Natural killer cell treated with Interleukin-12 subunit alpha and Interleukin-12 subunit beta and Interleukin-15 and Interleukin-18, amount 100 ng/mL, for 72 hours (primary cell): ENCODE results near the gene DPYSL5. TPM values are rescaled to one million over a fixed set of nuclear protein-coding genes. Genes with fewer than 3 reads are reported as not detected.
A peak's percentile ranks its signal among the peaks of the same experiment; 100 is the strongest.

Source experiments
- ATAC-seq, 2 donors: fragments of 150-1000 bp; cut with Tn5 transposase in 1 of 2; sonication (Bioruptor Pico), chemical (Tn5 transposase) in 1 of 2; 2 replicates each; pipeline ENCODE4 v1.10.0; 2021
- DNase-seq: peaks from one replicate; pipeline ENCODE4 v3.0.0; 2022; ENCODE audit warnings: low spot score
- H3K27ac Mint-ChIP-seq, 2 donors: 1 replicate in 1 of 2; 2 replicates in 1 of 2; pipeline ENCODE4 v1.8.0; 2022; ENCODE audit warnings: mixed read lengths in 2 of 2, mild to moderate bottlenecking in 1 of 2, moderate library complexity in 1 of 2
- H3K27me3 Mint-ChIP-seq, 2 donors: 1 replicate in 1 of 2; 2 replicates in 1 of 2; pipeline ENCODE4 v1.8.0; 2022; ENCODE audit warnings: mixed read lengths in 2 of 2
- H3K36me3 Mint-ChIP-seq: one replicate; pipeline ENCODE4 v1.8.0; 2022; ENCODE audit warnings: mixed read lengths
- H3K4me1 Mint-ChIP-seq, 2 donors: 1 replicate in 1 of 2; 2 replicates in 1 of 2; pipeline ENCODE4 v1.8.0; 2022; ENCODE audit warnings: low read depth in 2 of 2, mixed read lengths in 2 of 2, mild to moderate bottlenecking in 1 of 2
- H3K4me3 Mint-ChIP-seq: one replicate; pipeline ENCODE4 v1.8.0; 2022; ENCODE audit warnings: mixed read lengths
- H3K9me3 Mint-ChIP-seq: 2 replicates; pipeline ENCODE4 v1.8.0; 2022; ENCODE audit warnings: mixed read lengths
- total RNA-seq, 2 donors: library from RNA; stranded (reverse); gene quantifications; one replicate each; pipeline ENCODE4 v1.2.3, GENCODE V29; 2022

The DPYSL5 gene
- total RNA-seq, 2 donors from 2014 or later: not detected

DNA sequence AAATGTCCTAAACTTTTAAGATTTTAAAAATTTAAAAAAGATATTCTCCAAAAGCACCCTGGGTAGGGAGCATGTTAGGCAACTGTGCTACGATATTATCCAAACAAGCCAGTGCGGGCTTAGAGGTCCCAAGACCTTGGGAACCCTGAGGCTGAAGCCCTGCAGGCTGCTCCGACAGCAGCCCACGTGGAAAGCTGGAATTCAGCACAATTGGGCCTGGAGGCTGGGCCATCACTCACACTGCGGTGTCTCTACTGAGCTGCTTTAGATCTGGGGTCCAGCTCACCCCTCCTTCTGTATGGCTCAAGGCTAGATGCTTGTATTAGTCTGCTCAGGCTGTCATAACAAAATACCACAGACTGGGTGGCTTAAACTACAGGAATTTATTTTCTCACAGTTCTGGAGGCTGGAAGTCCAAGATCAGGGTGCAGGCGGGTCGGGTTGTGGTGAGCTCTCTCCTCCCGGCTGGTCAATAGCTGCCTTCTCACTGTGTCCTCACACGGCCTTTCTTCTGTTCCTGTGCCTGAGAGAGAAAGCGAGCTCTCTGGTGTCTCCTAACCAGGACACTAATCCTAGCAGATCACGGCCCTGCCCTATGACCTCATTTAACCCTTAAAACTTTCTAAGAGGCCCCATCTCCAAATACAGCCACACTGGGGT lies 42.5 kb downstream of the DPYSL5 start:
- Mint-ChIP-seq H3K27me3 (peaks cover 12 to 18% of the 10 kb centered on the region in 2 donors), H3K27ac (no peak overlapping the region), H3K4me3 (no peak overlapping the region), H3K4me1 (no peaks in the 10 kb centered on the region), H3K36me3 (no peaks in the 10 kb centered on the region), H3K9me3 (no peaks in the 10 kb centered on the region)
- ATAC-seq (no peak), DNase-seq (no peak)

- no peak for ATAC-seq
- no peak for DNase-seq
- Mint-ChIP-seq H3K36me3 (no peaks in the 10 kb centered on the region), H3K4me1 (no peaks in the 10 kb centered on the region), H3K27ac (no peak overlapping the region), H3K4me3 (no peak overlapping the region), H3K9me3 (no peaks in the 10 kb centered on the region), H3K27me3 (peaks cover 12 to 16% of the 10 kb centered on the region in 2 donors)
These were observed 44.2 kb downstream of the DPYSL5 start for GRCh38 chr2:26892133-26892532.

- H3K4me3 Mint-ChIP-seq: no peak overlapping the region
- no peak overlapping the region for H3K27ac Mint-ChIP-seq
- ATAC-seq (no peak), DNase-seq (no peak)
- no peaks in the 10 kb centered on the region for H3K4me1 Mint-ChIP-seq
- no peaks in the 10 kb centered on the region for H3K36me3 Mint-ChIP-seq
- no peaks in the 10 kb centered on the region for H3K9me3 Mint-ChIP-seq
- peaks cover 11 to 21% of the 10 kb centered on the region in 2 donors for H3K27me3 Mint-ChIP-seq
These were observed 45.1 kb downstream of the DPYSL5 start for GRCh38 chr2:26892922-26893524.

DNA sequence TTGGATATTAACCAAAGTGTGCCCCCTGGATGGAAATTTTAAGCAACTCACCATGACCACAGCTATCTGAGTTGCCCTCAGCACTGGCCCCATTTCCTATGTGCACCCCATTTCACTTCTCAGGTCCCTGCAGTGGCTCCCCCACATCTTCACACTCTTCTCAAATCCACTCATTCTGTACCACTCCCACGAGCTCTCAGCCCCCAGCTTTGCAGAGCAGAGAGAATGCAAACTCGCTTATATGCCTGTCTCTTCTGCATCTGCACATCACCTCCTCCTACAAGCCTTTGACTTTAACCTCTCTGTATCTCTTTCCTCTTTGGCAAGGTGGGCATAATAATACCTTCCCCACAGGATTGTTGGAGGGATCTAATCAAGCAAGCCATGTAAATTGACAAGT lies 46.2 kb downstream of the DPYSL5 start:
- DNase-seq: no peak
- Mint-ChIP-seq H3K27me3 (peaks cover 9 to 16% of the 10 kb centered on the region in 2 donors), H3K9me3 (no peaks in the 10 kb centered on the region), H3K4me1 (no peaks in the 10 kb centered on the region), H3K27ac (no peak overlapping the region), H3K36me3 (no peaks in the 10 kb centered on the region), H3K4me3 (no peak overlapping the region)
- no peak for ATAC-seq

- H3K27ac Mint-ChIP-seq: no peak overlapping the region
- no peaks in the 10 kb centered on the region for H3K9me3 Mint-ChIP-seq
- DNase-seq (no peak), ATAC-seq (no peak)
- peaks cover 9 to 16% of the 10 kb centered on the region in 2 donors for H3K27me3 Mint-ChIP-seq
- H3K4me1 Mint-ChIP-seq: no peaks in the 10 kb centered on the region
- H3K4me3 Mint-ChIP-seq: no peak overlapping the region
- no peaks in the 10 kb centered on the region for H3K36me3 Mint-ChIP-seq
These were observed 50.0 kb downstream of the DPYSL5 start for GRCh38 chr2:26897807-26898479.

- Mint-ChIP-seq H3K9me3 (no peaks in the 10 kb centered on the region), H3K27me3 (peaks cover 9 to 16% of the 10 kb centered on the region in 2 donors), H3K4me3 (no peak overlapping the region), H3K4me1 (no peaks in the 10 kb centered on the region), H3K36me3 (no peaks in the 10 kb centered on the region), H3K27ac (no peak overlapping the region)
- DNase-seq (no peak), ATAC-seq (no peak)
These were observed 50.6 kb downstream of the DPYSL5 start for GRCh38 chr2:26898480-26899078.

- no peaks in the 10 kb centered on the region for H3K9me3 Mint-ChIP-seq
- H3K27me3 Mint-ChIP-seq: peaks cover 4 to 16% of the 10 kb centered on the region in 2 donors
- H3K36me3 Mint-ChIP-seq: no peaks in the 10 kb centered on the region
- DNase-seq (no peak), ATAC-seq (peak in 1 of 2 donors; percentile 48)
- H3K27ac Mint-ChIP-seq: no peak overlapping the region
- H3K4me3 Mint-ChIP-seq: no peak overlapping the region
- H3K4me1 Mint-ChIP-seq: no peaks in the 10 kb centered on the region
These were observed 51.7 kb downstream of the DPYSL5 start for GRCh38 chr2:26899500-26900164.

DNA sequence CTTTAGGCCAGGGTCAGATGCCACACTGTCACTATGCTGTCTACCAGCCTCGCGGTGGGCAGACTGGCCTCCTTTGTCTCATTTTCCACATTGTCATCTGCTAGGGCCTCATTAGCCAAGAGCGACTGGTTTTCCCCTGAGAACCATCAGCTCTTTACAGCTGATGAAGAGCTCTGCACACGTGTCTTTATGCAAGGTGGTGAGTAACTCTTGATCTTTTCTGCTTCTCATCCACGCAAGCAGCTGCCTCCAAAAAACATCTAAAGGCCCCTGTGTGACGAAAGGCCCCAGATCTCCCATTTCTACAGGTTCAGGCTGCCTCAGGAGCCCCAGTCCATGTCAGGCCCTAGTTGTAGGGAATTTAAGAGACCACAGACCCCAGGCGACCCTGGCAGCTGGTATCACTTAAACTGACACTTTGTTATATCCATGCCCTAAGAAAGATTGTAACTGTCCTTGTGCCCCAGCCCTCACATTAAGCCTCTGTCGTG lies 52.9 kb downstream of the DPYSL5 start:
- no peaks in the 10 kb centered on the region for H3K4me1 Mint-ChIP-seq
- peaks cover 3 to 16% of the 10 kb centered on the region in 2 donors for H3K27me3 Mint-ChIP-seq
- no peak for DNase-seq
- H3K9me3 Mint-ChIP-seq: no peaks in the 10 kb centered on the region
- no peak for ATAC-seq
- no peak overlapping the region for H3K27ac Mint-ChIP-seq
- no peaks in the 10 kb centered on the region for H3K36me3 Mint-ChIP-seq
- no peak overlapping the region for H3K4me3 Mint-ChIP-seq

DNA sequence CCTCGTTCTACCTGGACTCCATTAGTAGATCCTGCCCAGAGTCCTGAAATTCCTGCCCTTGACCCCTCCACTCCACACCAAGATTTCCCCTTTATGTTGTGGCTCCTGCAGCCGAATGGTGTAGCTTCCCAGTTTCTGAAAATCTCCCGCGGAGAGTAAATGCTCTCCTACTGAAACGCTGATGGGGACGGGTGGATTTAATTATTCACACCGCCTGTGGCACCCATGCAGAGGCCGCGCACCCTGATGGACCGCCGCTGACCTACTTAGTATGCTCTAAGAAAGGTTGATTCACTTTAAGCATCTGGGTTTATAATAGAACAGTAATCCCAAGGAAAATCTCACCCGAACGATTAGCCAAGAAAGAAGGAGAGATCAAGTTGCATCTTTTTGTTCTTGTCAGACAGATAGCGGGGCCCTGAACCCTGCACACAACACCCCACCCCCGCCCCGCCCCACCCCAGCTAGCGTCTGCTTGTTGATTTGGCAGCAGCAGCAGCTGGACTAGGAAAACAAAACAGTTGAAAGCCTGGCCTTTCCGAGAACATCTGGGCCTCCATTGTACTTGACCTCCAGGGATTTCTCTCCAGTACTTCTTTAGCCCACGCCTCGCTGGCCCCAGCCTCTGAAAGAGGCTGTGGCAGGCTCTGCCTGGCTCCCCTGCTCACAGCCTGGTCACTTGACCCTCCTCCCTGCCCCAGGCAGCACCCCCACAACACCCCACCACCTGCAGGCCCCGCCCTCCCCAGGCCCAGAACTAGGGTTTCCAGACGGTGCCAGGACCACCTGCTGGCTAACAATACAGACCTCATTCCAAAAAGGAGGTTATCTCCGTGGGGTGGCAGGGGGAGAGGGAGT lies 53.6 kb downstream of the DPYSL5 start:
- ATAC-seq: no peak
- no peaks in the 10 kb centered on the region for H3K4me1 Mint-ChIP-seq
- H3K36me3 Mint-ChIP-seq: no peaks in the 10 kb centered on the region
- H3K9me3 Mint-ChIP-seq: no peaks in the 10 kb centered on the region
- DNase-seq: no peak
- H3K27ac Mint-ChIP-seq: no peak overlapping the region
- peaks cover 3 to 14% of the 10 kb centered on the region in 2 donors for H3K27me3 Mint-ChIP-seq
- no peak overlapping the region for H3K4me3 Mint-ChIP-seq

DNA sequence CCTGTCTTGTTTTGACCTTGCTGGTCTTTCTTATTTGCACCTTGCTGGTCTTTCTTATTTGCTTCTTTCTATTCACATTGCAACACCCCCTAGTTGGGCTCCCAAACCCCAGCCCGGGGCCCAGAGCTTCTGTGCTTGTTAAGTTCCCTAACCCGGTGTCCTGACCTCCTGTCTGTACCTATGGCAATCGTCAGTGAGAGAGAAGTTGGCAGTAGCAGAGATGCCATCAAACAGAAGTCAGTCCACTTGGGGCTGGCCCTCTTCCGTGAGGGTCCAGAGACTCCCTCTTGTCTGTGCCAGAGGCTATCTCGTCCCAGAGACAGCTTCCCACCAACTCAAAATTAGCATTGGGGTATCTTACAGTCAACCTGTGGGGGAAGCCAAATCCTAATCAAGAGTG lies 55.7 kb downstream of the DPYSL5 start:
- no peak for DNase-seq
- Mint-ChIP-seq H3K4me1 (no peaks in the 10 kb centered on the region), H3K36me3 (no peaks in the 10 kb centered on the region), H3K27ac (no peak overlapping the region), H3K27me3 (peaks cover 0 to 5% of the 10 kb centered on the region in 2 donors), H3K9me3 (no peaks in the 10 kb centered on the region), H3K4me3 (no peak overlapping the region)
- no peak for ATAC-seq

DNA sequence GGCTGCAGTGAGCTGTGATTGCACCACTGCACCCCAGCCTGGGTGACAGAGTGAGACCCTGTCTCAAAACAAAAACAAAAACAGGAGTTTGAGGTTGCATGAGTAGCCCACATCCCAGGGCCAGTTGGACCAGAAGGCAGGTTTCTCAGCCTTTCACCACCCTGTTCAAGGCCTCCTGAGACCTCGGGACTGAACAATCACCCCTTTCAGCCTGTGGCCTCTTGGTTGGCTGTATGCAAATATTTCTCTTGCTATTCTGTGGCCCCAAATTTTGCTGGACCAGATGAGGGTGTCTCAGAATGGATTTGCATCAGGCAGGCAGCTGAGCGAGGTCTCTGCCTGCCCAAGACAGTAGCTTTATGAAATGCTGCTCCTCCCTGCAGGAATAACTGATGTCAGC lies 56.9 kb downstream of the DPYSL5 start:
- no peaks in the 10 kb centered on the region for H3K4me1 Mint-ChIP-seq
- no peaks in the 10 kb centered on the region for H3K36me3 Mint-ChIP-seq
- no peak overlapping the region for H3K27ac Mint-ChIP-seq
- H3K9me3 Mint-ChIP-seq: no peaks in the 10 kb centered on the region
- ATAC-seq (no peak), DNase-seq (no peak)
- no peak overlapping the region for H3K4me3 Mint-ChIP-seq
- peaks cover 0 to 5% of the 10 kb centered on the region in 2 donors for H3K27me3 Mint-ChIP-seq

DNA sequence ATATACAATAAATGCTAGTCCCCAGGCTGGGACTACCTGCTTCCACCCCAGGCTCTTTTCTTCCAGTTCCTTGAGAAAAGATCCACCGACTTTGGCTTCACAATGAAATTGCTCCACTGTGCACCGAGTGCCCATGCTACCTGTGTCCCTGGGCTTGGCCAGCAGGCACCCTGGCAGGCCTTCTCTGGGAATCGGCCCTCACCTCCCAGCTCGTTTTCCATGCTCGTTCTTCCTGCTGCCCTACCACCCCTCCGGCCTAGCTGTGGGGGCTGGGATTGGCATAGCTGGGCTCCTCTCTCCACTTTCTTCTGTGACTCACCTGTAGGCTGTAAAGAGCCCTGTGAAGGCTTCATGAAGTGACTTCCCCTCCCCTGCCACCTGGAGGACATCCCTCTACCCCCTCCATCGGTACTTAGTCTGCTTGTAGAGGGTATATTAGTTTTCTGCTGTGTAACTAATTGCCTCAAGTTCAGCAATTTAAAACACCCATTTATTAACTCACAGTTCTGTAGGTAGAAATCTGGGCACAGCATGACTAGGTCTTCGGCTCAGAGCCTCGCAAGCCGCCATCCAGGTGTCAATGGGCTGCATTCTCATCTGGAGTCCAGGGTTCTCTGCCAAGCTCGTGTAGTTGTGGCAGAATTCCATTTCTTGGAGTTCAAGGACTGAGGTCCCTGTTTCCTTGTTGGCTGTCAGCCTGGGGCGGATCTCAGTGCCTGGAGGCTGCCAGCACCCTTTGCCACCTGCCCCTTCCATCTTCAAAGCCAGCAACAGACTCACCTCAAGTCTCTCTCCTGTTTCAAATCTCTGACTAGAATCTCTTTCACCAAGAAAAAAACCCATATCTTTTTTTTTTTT lies 57.6 kb downstream of the DPYSL5 start:
- Mint-ChIP-seq H3K36me3 (no peaks in the 10 kb centered on the region), H3K27ac (no peak overlapping the region), H3K4me1 (no peaks in the 10 kb centered on the region), H3K9me3 (no peaks in the 10 kb centered on the region), H3K27me3 (peaks cover 0 to 5% of the 10 kb centered on the region in 2 donors), H3K4me3 (no peak overlapping the region)
- ATAC-seq (no peak), DNase-seq (no peak)
